K562 (cell line): Measurements from ENCODE around the gene HDAC3. TPM values are rescaled to one million over a fixed set of nuclear protein-coding genes. Genes with fewer than 3 reads are reported as not detected.

Experiments used
- ATF1 ChIP-seq, 2 experiments: fragments of 450-650 bp in 1 of 2; IDR thresholded peaks; 2 replicates each; pipeline ENCODE4 v1.6.1; 2016; ENCODE audit warnings: missing compliant biosample characterization in 1 of 2, missing genetic modification characterization in 1 of 2
- BMI1 ChIP-seq: fragments of 150-350 bp; IDR thresholded peaks from 2 replicates; pipeline ENCODE4 v1.6.1; 2014; ENCODE audit warnings: low read length
- FUS ChIP-seq: fragments of 200-400 bp; formaldehyde crosslinking; optimal IDR thresholded peaks from 2 replicates; pipeline ENCODE3; 2017; ENCODE audit warnings: low read depth, low read length
- IFI16 ChIP-seq: fragments of 250-450 bp; sonication (Bioruptor Pico); IDR thresholded peaks from 2 replicates; pipeline ENCODE4 v2.1.2; 2022; ENCODE audit warnings: mild to moderate bottlenecking, inconsistent platforms
- KAT8 ChIP-seq: fragments of 450-650 bp; IDR thresholded peaks from 2 replicates; pipeline ENCODE4 v1.6.1; 2016; ENCODE audit warnings: low read depth, mild to moderate bottlenecking
- KLF6 ChIP-seq: fragments of 250-450 bp; sonication (Bioruptor Pico); IDR thresholded peaks from 2 replicates; pipeline ENCODE4 v1.4.0; 2020; ENCODE audit warnings: mild to moderate bottlenecking, moderate library complexity, borderline replicate concordance
- MXI1 ChIP-seq: IDR thresholded peaks from 2 replicates; pipeline ENCODE4 v1.6.1; 2011; ENCODE audit warnings: low read depth, mild to moderate bottlenecking, improper control_type of control experiment, low read length
- MYBL2 ChIP-seq, 2 experiments: fragments of 450-650 bp in 1 of 2; sonication (generic) in 1 of 2; formaldehyde crosslinking in 1 of 2; IDR thresholded peaks; 2 replicates each; pipeline versions ENCODE4 v1.6.1 to v1.8.1; 2017 to 2022; ENCODE audit warnings: borderline replicate concordance in 1 of 2, inconsistent platforms in 1 of 2, low read depth in 1 of 2, mild to moderate bottlenecking in 1 of 2, missing genetic modification reagents in 1 of 2, moderate library complexity in 1 of 2
- NR3C1 ChIP-seq: sonication (generic); formaldehyde crosslinking; IDR thresholded peaks from 2 replicates; pipeline ENCODE4 v1.8.1; 2022; ENCODE audit warnings: missing genetic modification reagents
- POLR3G ChIP-seq: IDR thresholded peaks from 2 replicates; pipeline ENCODE4 v1.6.1; 2011; ENCODE audit not compliant: insufficient read length, insufficient replicate concordance; ENCODE audit errors: extremely low read depth
- SMC3 ChIP-seq: conservative IDR thresholded peaks from 2 replicates; pipeline ENCODE4 v1.6.1; 2011; ENCODE audit warnings: low read depth, low read length, improper control_type of control experiment; ENCODE audit not compliant: insufficient read depth
- SOX6 ChIP-seq: fragments of 450-650 bp; IDR thresholded peaks from 2 replicates; pipeline ENCODE4 v1.6.1; 2014; ENCODE audit warnings: mild to moderate bottlenecking
- STAT5A ChIP-seq: IDR thresholded peaks from 2 replicates; pipeline ENCODE4 v1.6.1; 2012; ENCODE audit warnings: low read length, inconsistent platforms, borderline replicate concordance
- THRAP3 ChIP-seq: fragments of 450-650 bp; IDR thresholded peaks from 2 replicates; pipeline ENCODE4 v1.6.1; 2016; ENCODE audit warnings: mild to moderate bottlenecking, inconsistent platforms, borderline replicate concordance
- XRCC4 ChIP-seq: IDR thresholded peaks from one replicate; pipeline ENCODE4 v1.6.1; 2011; ENCODE audit not compliant: insufficient read depth, insufficient read length; ENCODE audit errors: extremely low read depth
- ZBTB7A ChIP-seq: IDR thresholded peaks from 2 replicates; pipeline ENCODE4 v1.6.1; 2011; ENCODE audit warnings: low read depth, mild to moderate bottlenecking, low read length, moderate library complexity, borderline replicate concordance; ENCODE audit not compliant: control insufficient read depth
- ZEB2 ChIP-seq: fragments of 450-650 bp; IDR thresholded peaks from 2 replicates; pipeline ENCODE4 v1.6.1; 2016
- ZNF311 ChIP-seq: fragments of 250-450 bp; sonication (Bioruptor Pico); IDR thresholded peaks from 2 replicates; pipeline ENCODE4 v1.4.0; 2020; ENCODE audit warnings: mild to moderate bottlenecking, moderate library complexity
- ZNF436 ChIP-seq: fragments of 250-450, 450-650 bp; sonication (Bioruptor Pico); formaldehyde crosslinking; IDR thresholded peaks from 2 replicates; pipeline ENCODE4 v1.7.0; 2020; ENCODE audit warnings: mild to moderate bottlenecking
- ZNF589 ChIP-seq: fragments of 200-800 bp; sonication (Bioruptor generic); IDR thresholded peaks from 2 replicates; pipeline ENCODE4 v1.6.1; 2016; ENCODE audit warnings: low read depth, missing genetic modification characterization, missing compliant biosample characterization
- ZSCAN32 ChIP-seq: fragments of 450-650 bp; formaldehyde crosslinking; IDR thresholded peaks from 2 replicates; pipeline ENCODE4 v1.4.0; 2020; ENCODE audit warnings: mild to moderate bottlenecking, moderate library complexity
- polyA plus RNA-seq, 8 experiments: library from polyadenylated mRNA; depleted of rRNA in 4 of 8; stranded (reverse) in 5 of 8; unstranded in 3 of 8; fragments of >200 nt; fragmentation: Nextera tagmentation in 2 of 8; fragmentation: Illumina TruSeq in 1 of 8; extraction: Ambion mirVana in 2 of 8; extraction: Trizol in 1 of 8; gene quantifications; 2 replicates each; pipeline versions ENCODE4 v1.2.1 to v1.2.3, GENCODE V29; 2011 to 2014; ENCODE audit warnings: inconsistent platforms in 1 of 8, missing spikeins in 1 of 8
- total RNA-seq, 7 experiments: library from RNA; depleted of rRNA in 6 of 7; stranded (reverse); fragments of >200 nt in 6 of 7; fragmentation: Illumina TruSeq in 2 of 7; extraction: Trizol in 2 of 7; gene quantifications; 2 replicates each; pipeline versions ENCODE4 v1.2.1 to v1.2.3, GENCODE V29; 2011 to 2021; ENCODE audit warnings: low replicate concordance in 1 of 7
- TF ChIP-seq, protein P1 (sequence below): fragments of 450-650 bp; formaldehyde crosslinking; IDR thresholded peaks from 2 replicates; pipeline ENCODE4 v1.4.0; 2020; ENCODE audit warnings: mild to moderate bottlenecking
- TF ChIP-seq, protein P2 (sequence below): conservative IDR thresholded peaks from 2 replicates; pipeline ENCODE4 v1.6.1; 2011; ENCODE audit warnings: low read depth, mild to moderate bottlenecking, low read length; ENCODE audit not compliant: control insufficient read depth
- TF ChIP-seq, protein P3 (sequence below): fragments of 450-650 bp; IDR thresholded peaks from 2 replicates; pipeline ENCODE4 v1.6.1; 2016; ENCODE audit warnings: borderline replicate concordance

Gene HDAC3
- total and polyA plus RNA-seq, 9 of the 15 experiments (the other 6 are each of a cell fraction or from before 2014, with no cell fraction given): 89.7 to 191 (median 119) TPM

DNA sequence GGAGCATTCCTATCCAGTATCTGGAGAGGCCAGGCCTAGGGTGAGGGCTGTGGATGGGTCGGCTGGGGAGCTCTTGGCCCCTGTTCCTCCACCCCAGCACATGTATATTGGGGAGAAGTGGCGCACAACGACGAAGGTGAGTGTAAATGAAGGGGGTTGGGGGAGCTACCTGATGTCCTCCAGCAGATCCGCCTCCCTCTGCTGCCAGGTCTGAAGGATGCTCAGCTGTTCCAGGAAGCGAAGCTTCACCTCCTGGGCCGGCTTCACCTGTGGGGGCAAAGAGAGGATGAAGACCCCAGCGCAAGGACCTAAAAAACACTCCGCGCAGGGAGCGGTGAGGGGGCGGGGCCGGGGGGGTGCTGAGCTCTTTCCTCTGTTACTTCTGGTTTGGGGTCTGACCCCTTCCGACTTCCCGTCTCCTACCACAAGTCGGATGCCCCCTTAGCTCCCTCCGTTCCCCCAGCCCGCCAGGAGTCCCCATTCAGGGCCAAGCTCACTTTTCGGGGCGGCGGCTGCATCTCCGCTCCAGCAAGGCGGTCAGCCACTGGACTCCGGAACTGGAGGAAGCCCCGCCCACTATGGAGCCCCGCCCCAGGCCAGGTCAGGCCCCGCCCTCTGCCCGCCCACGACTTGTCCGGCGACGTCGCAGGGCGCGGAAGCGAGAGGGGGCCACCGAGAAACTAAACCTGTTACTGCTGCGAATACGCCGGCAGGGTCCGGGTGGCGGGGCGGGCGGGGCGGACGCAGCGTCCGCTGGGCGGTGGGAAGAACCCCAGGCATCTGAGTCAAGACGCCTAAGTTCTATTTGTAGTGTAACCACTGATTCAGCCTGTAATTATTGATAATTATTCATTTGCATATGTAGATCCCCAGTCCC lies 14.4 kb upstream of the HDAC3 start, which contains the start of gene FCHSD1 (continued):
- TF ChIP-seq, protein P1, sequence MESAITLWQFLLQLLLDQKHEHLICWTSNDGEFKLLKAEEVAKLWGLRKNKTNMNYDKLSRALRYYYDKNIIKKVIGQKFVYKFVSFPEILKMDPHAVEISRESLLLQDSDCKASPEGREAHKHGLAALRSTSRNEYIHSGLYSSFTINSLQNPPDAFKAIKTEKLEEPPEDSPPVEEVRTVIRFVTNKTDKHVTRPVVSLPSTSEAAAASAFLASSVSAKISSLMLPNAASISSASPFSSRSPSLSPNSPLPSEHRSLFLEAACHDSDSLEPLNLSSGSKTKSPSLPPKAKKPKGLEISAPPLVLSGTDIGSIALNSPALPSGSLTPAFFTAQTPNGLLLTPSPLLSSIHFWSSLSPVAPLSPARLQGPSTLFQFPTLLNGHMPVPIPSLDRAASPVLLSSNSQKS (CRISPR knock-in tag): no peak
- no peak for TF ChIP-seq KAT8
- no peak for TF ChIP-seq XRCC4
- TF ChIP-seq IFI16 (CRISPR knock-in tag): no peak
- TF ChIP-seq STAT5A: no peak
- TF ChIP-seq ZEB2: no peak
- TF ChIP-seq ZNF311 (CRISPR knock-in tag): no peak
- TF ChIP-seq POLR3G: no peak
- TF ChIP-seq, protein P2, sequence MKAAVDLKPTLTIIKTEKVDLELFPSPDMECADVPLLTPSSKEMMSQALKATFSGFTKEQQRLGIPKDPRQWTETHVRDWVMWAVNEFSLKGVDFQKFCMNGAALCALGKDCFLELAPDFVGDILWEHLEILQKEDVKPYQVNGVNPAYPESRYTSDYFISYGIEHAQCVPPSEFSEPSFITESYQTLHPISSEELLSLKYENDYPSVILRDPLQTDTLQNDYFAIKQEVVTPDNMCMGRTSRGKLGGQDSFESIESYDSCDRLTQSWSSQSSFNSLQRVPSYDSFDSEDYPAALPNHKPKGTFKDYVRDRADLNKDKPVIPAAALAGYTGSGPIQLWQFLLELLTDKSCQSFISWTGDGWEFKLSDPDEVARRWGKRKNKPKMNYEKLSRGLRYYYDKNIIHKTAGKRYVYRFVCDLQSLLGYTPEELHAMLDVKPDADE: 0 out of 2 replicates have a peak, but pooled peaks have one; percentile 17
- TF ChIP-seq, protein P3, sequence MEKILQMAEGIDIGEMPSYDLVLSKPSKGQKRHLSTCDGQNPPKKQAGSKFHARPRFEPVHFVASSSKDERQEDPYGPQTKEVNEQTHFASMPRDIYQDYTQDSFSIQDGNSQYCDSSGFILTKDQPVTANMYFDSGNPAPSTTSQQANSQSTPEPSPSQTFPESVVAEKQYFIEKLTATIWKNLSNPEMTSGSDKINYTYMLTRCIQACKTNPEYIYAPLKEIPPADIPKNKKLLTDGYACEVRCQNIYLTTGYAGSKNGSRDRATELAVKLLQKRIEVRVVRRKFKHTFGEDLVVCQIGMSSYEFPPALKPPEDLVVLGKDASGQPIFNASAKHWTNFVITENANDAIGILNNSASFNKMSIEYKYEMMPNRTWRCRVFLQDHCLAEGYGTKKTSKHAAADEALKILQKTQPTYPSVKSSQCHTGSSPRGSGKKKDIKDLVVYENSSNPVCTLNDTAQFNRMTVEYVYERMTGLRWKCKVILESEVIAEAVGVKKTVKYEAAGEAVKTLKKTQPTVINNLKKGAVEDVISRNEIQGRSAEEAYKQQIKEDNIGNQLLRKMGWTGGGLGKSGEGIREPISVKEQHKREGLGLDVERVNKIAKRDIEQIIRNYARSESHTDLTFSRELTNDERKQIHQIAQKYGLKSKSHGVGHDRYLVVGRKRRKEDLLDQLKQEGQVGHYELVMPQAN: 0 out of 2 replicates have a peak, but pooled peaks have one; percentile 24
- no peak for TF ChIP-seq FUS
- TF ChIP-seq THRAP3: no peak
- no peak for TF ChIP-seq ZSCAN32 (CRISPR knock-in tag)
- peak; percentile 76; the same call in 1 of the 2 replicates for TF ChIP-seq ZBTB7A
- no peak for TF ChIP-seq ZNF589 (CRISPR knock-in tag)
- no peak for TF ChIP-seq KLF6 (CRISPR knock-in tag)
- TF ChIP-seq SMC3: no peak
- no peak for TF ChIP-seq MXI1
- TF ChIP-seq NR3C1: no peak
- no peak for TF ChIP-seq MYBL2 (IDR thresholded peaks at IDR 0.05; ENCODE audit: low read depth)
- no peak for TF ChIP-seq MYBL2 (CRISPR knock-in tag; IDR thresholded peaks at IDR 0.05; ENCODE audit: borderline replicate concordance)
- 0 out of 2 replicates have a peak, but pooled peaks have one; percentile 20 for TF ChIP-seq ATF1 (CRISPR knock-in tag; IDR thresholded peaks at IDR 0.05)
- peak; percentile 25; the same call in 1 of the 2 replicates for TF ChIP-seq ATF1 (tag; IDR thresholded peaks at IDR 0.05)
- TF ChIP-seq SOX6: no peak
- no peak for TF ChIP-seq ZNF436 (CRISPR knock-in tag)
- no peak for TF ChIP-seq BMI1
